T-cell (primary cell): ENCODE measurements around the gene GSTM5. TPM values are rescaled to one million over a fixed set of nuclear protein-coding genes. Genes with fewer than 3 reads are reported as not detected.
"Not testable (repeated sequence)": the region's sequence is repeated elsewhere in the genome, so short reads cannot be mapped to it uniquely, and the experiment has no call there.

ENCODE experiments used
- ATAC-seq, 4 experiments: fragments of 200-7000 bp in 3 of 4; fragments of 150-1000 bp in 1 of 4; cut with Tn5 transposase; replicated peaks in 1 of 4; 1 replicate in 3 of 4; 2 replicates in 1 of 4; pipeline ENCODE4 v1.10.0; 2021; ENCODE audit warnings: moderate library complexity in 3 of 4, mild to moderate bottlenecking in 2 of 4, moderate number of reproducible peaks in 1 of 4
- CTCF ChIA-PET, 2 donors: fragments of 300-600 bp; sonication (Branson Sonifier 250); formaldehyde crosslinking; loops; one replicate each; lab custom pipeline; 2022; ENCODE audit warnings: antibody characterized with exemption in 2 of 2; lab: Charles Lee
- POLR2A ChIA-PET, 2 donors: fragments of 300-600 bp; sonication (Branson Sonifier 250); formaldehyde crosslinking; loops; one replicate each; lab custom pipeline; 2022; ENCODE audit warnings: antibody characterized with exemption in 2 of 2; lab: Charles Lee
- DNase-seq, 35 experiments: peaks; one replicate each; pipeline versions ENCODE4 v3.0.0 to v3.0.0-alpha.2; 2013 to 2023
- H3K27ac ChIP-seq: one replicate; pipeline ENCODE4 v1.5.1; 2013; ENCODE audit warnings: low read length
- H3K27me3 ChIP-seq, 2 experiments: replicated peaks in 1 of 2; 1 replicate in 1 of 2; 2 replicates in 1 of 2; pipeline versions ENCODE4 v1.6.1 to v1.7.0; 2013; ENCODE audit warnings: low read length in 1 of 2, mixed read lengths in 1 of 2; ENCODE audit not compliant: control insufficient read depth in 2 of 2, insufficient read depth in 2 of 2; ENCODE audit errors: extremely low read depth in 1 of 2
- H3K36me3 ChIP-seq, 2 donors: 1 replicate in 1 of 2; 2 replicates in 1 of 2; pipeline versions ENCODE4 v1.6.1 to v1.7.0; 2013; ENCODE audit warnings: low read length in 1 of 2; ENCODE audit not compliant: control insufficient read depth in 2 of 2, insufficient read depth in 1 of 2; ENCODE audit errors: extremely low read depth in 1 of 2
- H3K4me1 ChIP-seq, 2 experiments: 1 replicate in 1 of 2; 2 replicates in 1 of 2; pipeline versions ENCODE4 v1.6.1 to v1.7.0; 2013; ENCODE audit warnings: low read length in 2 of 2, mixed read lengths in 1 of 2; ENCODE audit not compliant: insufficient read depth in 2 of 2, control insufficient read depth in 1 of 2; ENCODE audit errors: extremely low read depth in 1 of 2
- H3K4me3 ChIP-seq, 2 donors: 1 replicate in 1 of 2; 2 replicates in 1 of 2; pipeline versions ENCODE4 v1.5.1 to v1.7.0; 2013; ENCODE audit warnings: mild to moderate bottlenecking in 2 of 2, low read length in 1 of 2, moderate library complexity in 1 of 2; ENCODE audit not compliant: control insufficient read depth in 1 of 2; ENCODE audit errors: extremely low read depth in 1 of 2
- H3K9me3 ChIP-seq: 2 replicates; pipeline ENCODE4 v1.7.0; 2013
- H3K27ac Mint-ChIP-seq, 2 donors: one replicate each; pipeline ENCODE4 v1.8.0; 2020 to 2021; ENCODE audit warnings: mild to moderate bottlenecking in 2 of 2, mixed read lengths in 2 of 2
- H3K27me3 Mint-ChIP-seq, 2 donors: one replicate each; pipeline ENCODE4 v1.8.0; 2021 to 2022; ENCODE audit warnings: mixed read lengths in 2 of 2
- H3K36me3 Mint-ChIP-seq: one replicate; pipeline ENCODE4 v1.8.0; 2021; ENCODE audit warnings: mixed read lengths
- H3K4me1 Mint-ChIP-seq, 3 donors: one replicate each; pipeline ENCODE4 v1.8.0; 2020 to 2022; ENCODE audit warnings: mixed read lengths in 3 of 3, mild to moderate bottlenecking in 1 of 3
- H3K4me3 Mint-ChIP-seq, 3 donors: one replicate each; pipeline ENCODE4 v1.8.0; 2020 to 2022; ENCODE audit warnings: mild to moderate bottlenecking in 3 of 3, mixed read lengths in 3 of 3, moderate library complexity in 3 of 3
- H3K9me3 Mint-ChIP-seq, 3 donors: one replicate each; pipeline ENCODE4 v1.8.0; 2020 to 2022; ENCODE audit warnings: mixed read lengths in 3 of 3
- WGBS: methylation state at CpG from one replicate; pipeline ENCODE4 v1.1.5; 2013; ENCODE audit warnings: missing lambda C conversion rate; ENCODE audit not compliant: insufficient coverage; 5-methylcytosine and 5-hydroxymethylcytosine counted together
- total RNA-seq, 35 experiments: library from RNA in 6 of 35; stranded (reverse) in 6 of 35; fragments of 120-200 nt in 1 of 35; gene quantifications; one replicate each; pipeline versions ENCODE4 v1.2.1 to v1.2.4 and lab custom pipeline; 2013 to 2026

The GSTM5 gene
- total RNA-seq, 5 donors from 2014 or later (not counting 1 experiment from before 2014, with no cell fraction given): 0.12 to 0.63 (median 0.23) TPM

DNA sequence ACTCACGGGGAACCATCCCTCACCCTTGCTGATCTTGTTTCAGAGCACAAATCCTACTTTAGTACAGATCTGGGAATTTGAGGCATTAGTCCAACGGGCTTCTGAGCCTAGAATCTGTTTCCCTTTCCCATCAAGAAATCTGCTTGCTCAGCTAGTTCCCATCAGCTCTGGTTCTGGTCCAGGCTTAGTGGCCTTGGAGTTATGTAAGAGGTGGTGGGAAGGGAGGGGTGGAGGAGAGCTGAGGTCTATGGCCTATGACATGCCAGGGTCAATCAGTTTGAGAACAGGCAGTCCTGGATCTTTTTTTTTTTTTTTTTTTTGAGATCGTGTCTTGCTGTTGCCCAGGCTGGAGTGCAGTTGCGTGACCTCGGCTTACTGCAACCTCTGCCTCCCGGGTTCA is 20.3 kb upstream of the GSTM5 start:
- ChIA-PET CTCF (interaction anchor here in 1 of 2 donors (0.7 kb wide), 1 partner anchor 35 kb away, joined by 5 read pairs; no protein-coding TSS in a partner anchor), POLR2A (interaction anchor here in 1 of 2 donors (0.7 kb wide), 1 partner anchor 58 kb away, joined by 4 read pairs; no protein-coding TSS in a partner anchor)
- H3K36me3 Mint-ChIP-seq: no peaks in the 10 kb centered on the region
- peaks cover 0 to 23% (median 16%) of the 10 kb centered on the region in 3 donors for H3K4me1 Mint-ChIP-seq
- DNase-seq: no peak
- Histone ChIP-seq H3K9me3 (no peaks in the 10 kb centered on the region), H3K4me1 (peaks cover 0 to 14% of the 10 kb centered on the region in 2 experiments), H3K4me3 (no peak overlapping the region), H3K27me3 (no peaks in the 10 kb centered on the region), H3K27ac (no peak overlapping the region), H3K36me3 (peaks cover 0 to 2% of the 10 kb centered on the region in 2 donors)
- no CpG with 5 or more reads among the region's 6 CpGs for WGBS
- H3K4me3 Mint-ChIP-seq: no peak overlapping the region
- ATAC-seq: no peak
- H3K9me3 Mint-ChIP-seq: no peaks in the 10 kb centered on the region
- H3K27me3 Mint-ChIP-seq: no peaks in the 10 kb centered on the region
- H3K27ac Mint-ChIP-seq: no peak overlapping the region

DNA sequence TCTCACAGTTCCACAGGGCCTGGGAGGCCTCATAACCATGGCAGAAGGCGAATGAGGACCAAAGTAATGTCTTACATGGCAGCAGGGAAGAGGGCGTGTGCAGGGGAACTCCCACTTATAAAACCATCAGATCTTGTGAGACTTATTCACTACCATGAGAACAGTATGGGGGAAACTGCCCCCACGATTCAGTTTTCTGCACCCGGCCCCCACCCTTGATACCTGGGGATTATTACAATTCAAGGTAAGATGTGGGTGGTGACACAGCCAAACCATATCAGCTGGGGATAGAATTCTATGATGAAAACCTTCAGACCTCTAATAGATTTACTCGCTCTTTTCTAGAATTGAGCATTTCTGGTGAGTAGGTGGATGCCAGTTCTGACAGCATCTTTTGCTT is 17.7 kb upstream of the GSTM5 start:
- not testable (repeated sequence) for H3K36me3 Mint-ChIP-seq, ATAC-seq, H3K4me1 Mint-ChIP-seq

DNA sequence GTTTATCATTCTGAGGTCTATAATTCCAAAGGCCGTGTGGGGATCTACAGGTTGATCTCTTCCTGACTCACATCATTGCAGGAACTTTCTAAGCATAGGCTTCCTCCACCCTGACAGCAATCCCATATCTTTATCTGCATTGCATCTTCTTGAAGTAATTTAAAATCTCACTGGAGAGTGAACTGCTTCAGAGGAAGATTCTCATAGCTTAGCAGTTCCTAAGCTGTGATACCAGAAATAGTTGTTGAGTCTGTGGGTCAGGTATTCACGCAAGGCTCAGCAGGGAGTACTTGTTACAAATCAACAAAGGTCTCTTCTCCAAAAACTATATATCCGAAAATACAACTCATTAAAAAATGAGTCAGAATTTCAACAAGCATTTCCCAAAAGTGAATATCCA is 16.9 kb upstream of the GSTM5 start:
- ATAC-seq, POLR2A ChIA-PET, H3K27me3 Mint-ChIP-seq: not testable (repeated sequence)

More for the DNA sequence above, 17.7 kb upstream of the GSTM5 start:
- H3K27me3 ChIP-seq, H3K36me3 ChIP-seq, DNase-seq, H3K9me3 ChIP-seq, H3K27ac ChIP-seq, H3K27ac Mint-ChIP-seq, H3K9me3 Mint-ChIP-seq, H3K27me3 Mint-ChIP-seq, CTCF ChIA-PET, H3K4me3 Mint-ChIP-seq, H3K4me3 ChIP-seq, POLR2A ChIA-PET, H3K4me1 ChIP-seq: not testable (repeated sequence)
- no CpG with 5 or more reads among the region's 5 CpGs for WGBS

DNA sequence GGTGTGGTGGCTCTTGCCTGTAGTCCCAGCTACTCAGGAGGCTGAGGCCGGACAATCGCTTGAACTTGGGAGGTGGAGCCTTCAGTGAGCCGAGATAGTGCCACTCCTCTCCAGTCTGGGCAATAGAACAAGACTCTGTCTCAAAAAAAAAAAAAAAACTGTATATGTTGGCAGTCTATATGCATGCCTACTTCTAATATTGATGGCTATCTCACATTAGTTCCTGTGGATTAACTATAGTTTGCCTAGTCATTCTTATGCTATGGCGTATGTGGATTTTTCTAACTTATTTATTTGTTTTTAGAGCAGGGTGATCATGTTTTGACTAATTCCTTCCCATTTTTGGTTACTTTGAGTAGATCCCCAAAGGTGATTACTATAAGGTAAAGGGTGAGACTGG is 15.0 kb upstream of the GSTM5 start:
- WGBS: no CpG with 5 or more reads among the region's 4 CpGs

More for the DNA sequence above, 16.9 kb upstream of the GSTM5 start:
- no CpG with 5 or more reads among the region's 3 CpGs for WGBS
- H3K9me3 ChIP-seq, DNase-seq, H3K9me3 Mint-ChIP-seq, H3K27me3 ChIP-seq, H3K4me3 ChIP-seq, H3K4me3 Mint-ChIP-seq, H3K36me3 ChIP-seq, H3K27ac ChIP-seq, H3K27ac Mint-ChIP-seq, H3K4me1 Mint-ChIP-seq, H3K36me3 Mint-ChIP-seq, H3K4me1 ChIP-seq, CTCF ChIA-PET: not testable (repeated sequence)

DNA sequence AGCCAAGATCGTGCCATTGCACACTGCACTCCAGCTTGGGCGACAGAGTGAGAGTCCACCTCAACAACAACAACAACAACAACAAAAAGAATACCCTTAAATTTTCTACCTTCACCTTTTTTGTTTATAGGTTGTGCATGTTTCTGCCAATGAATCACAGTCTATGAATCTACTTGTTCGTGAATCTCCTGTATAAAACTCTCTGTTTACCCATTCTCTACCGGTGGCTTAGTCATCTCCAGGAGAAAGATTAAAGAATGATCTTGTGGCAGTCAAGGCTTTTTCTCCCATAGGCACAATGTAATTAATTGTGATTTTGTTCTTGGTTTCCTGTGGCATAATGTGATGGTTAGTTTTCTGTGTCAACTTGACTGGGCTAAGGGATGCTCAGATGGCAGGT is 14.2 kb upstream of the GSTM5 start:
- H3K4me3 Mint-ChIP-seq, ATAC-seq, H3K36me3 Mint-ChIP-seq, DNase-seq, H3K36me3 ChIP-seq, CTCF ChIA-PET, H3K27ac ChIP-seq, H3K9me3 ChIP-seq, H3K27ac Mint-ChIP-seq, H3K27me3 ChIP-seq, POLR2A ChIA-PET, H3K9me3 Mint-ChIP-seq, H3K27me3 Mint-ChIP-seq, H3K4me1 Mint-ChIP-seq, H3K4me3 ChIP-seq, H3K4me1 ChIP-seq: not testable (repeated sequence)
- no CpG with 5 or more reads among the region's 4 CpGs for WGBS

More for the DNA sequence above, 15.0 kb upstream of the GSTM5 start:
- no peaks in the 10 kb centered on the region for H3K9me3 Mint-ChIP-seq
- ATAC-seq: no peak
- H3K27ac ChIP-seq: no peak overlapping the region
- ChIA-PET POLR2A (interaction anchor here in 1 of 2 donors (0.7 kb wide), 1 partner anchor 10 kb away, joined by 3 read pairs; the partner anchor contains the start of gene GSTM1), CTCF (no interaction called here)
- H3K4me1 ChIP-seq: no peaks in the 10 kb centered on the region
- no peaks in the 10 kb centered on the region for H3K27me3 Mint-ChIP-seq
- H3K36me3 Mint-ChIP-seq: peaks cover 8% of the 10 kb centered on the region
- no peak for DNase-seq
- H3K9me3 ChIP-seq: no peaks in the 10 kb centered on the region
- H3K4me1 Mint-ChIP-seq: no peaks in the 10 kb centered on the region
- H3K4me3 ChIP-seq: no peak overlapping the region
- no peaks in the 10 kb centered on the region for H3K36me3 ChIP-seq
- no peak overlapping the region for H3K27ac Mint-ChIP-seq
- no peaks in the 10 kb centered on the region for H3K27me3 ChIP-seq
- H3K4me3 Mint-ChIP-seq: no peak overlapping the region

DNA sequence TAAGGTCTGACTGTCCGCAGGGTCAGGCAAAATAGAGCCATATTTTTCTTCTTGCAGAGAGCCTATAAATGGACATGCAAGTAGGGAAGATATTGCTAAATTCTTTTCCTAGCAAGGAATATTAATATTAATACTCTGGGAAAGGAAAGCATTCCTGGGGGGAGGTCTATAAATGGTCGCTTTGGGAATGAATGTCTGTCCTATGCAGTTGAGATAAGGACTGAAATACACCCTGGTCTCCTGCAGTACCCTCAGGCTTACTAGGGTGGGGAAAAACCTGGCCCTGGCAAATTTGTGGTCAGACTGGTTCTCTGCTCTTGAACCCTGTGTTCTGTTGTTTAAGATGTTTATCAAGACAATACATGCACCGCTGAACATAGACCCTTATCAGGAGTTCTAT is 9.1 kb upstream of the GSTM5 start:
- H3K4me3 Mint-ChIP-seq, H3K4me1 Mint-ChIP-seq, H3K4me1 ChIP-seq, ATAC-seq, H3K27me3 Mint-ChIP-seq, H3K9me3 ChIP-seq, H3K27ac Mint-ChIP-seq, H3K36me3 ChIP-seq, H3K27ac ChIP-seq, H3K27me3 ChIP-seq, H3K4me3 ChIP-seq, POLR2A ChIA-PET, CTCF ChIA-PET, DNase-seq: not testable (repeated sequence)
- H3K36me3 Mint-ChIP-seq: peaks cover 20% of the 10 kb centered on the region
- WGBS: no CpG with 5 or more reads among the region's 3 CpGs
- H3K9me3 Mint-ChIP-seq: peaks cover 4 to 12% (median 11%) of the 10 kb centered on the region in 3 donors

DNA sequence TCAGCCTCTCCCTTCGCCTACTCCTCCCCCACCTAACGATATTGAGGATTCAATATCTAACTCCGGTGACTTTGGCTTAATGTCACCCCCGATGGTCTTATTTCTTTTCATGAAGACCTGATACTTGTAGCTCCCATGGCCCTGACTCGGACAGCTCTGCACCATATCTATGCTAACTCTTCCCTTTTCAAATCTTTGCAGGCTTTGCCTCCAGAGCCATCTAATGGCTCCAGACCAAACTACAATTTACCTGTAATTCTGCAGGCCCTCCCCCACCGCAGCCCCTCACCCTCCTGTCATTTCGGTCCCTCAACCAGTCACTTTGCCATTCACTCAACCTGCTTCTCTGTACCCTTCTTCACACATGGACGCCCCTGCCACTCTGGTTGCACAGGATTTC is 7.9 kb upstream of the GSTM5 start:
- no peaks in the 10 kb centered on the region for H3K36me3 ChIP-seq
- 69% methylated on average over 8 of the region's 8 CpGs for WGBS
- no peaks in the 10 kb centered on the region for H3K4me1 ChIP-seq
- DNase-seq: no peak
- peaks cover 23% of the 10 kb centered on the region for H3K36me3 Mint-ChIP-seq
- no peak overlapping the region for H3K4me3 ChIP-seq
- H3K27me3 ChIP-seq: no peaks in the 10 kb centered on the region
- POLR2A ChIA-PET: no interaction called here
- H3K27ac ChIP-seq: no peak overlapping the region
- no peak overlapping the region for H3K27ac Mint-ChIP-seq
- H3K27me3 Mint-ChIP-seq: no peaks in the 10 kb centered on the region
- CTCF ChIA-PET: no interaction called here
- no peak for ATAC-seq
- no peaks in the 10 kb centered on the region for H3K9me3 ChIP-seq
- H3K4me3 Mint-ChIP-seq: no peak overlapping the region
- peaks cover 13 to 24% (median 22%) of the 10 kb centered on the region in 3 donors for H3K9me3 Mint-ChIP-seq
- no peaks in the 10 kb centered on the region for H3K4me1 Mint-ChIP-seq
